GM12873 (cell line): ENCODE measurements around the gene NOP14.

Experiments
- CTCF ChIP-seq: IDR thresholded peaks from 2 replicates; pipeline ENCODE4 v1.5.1; 2012; ENCODE audit warnings: low read depth, mild to moderate bottlenecking, moderate library complexity, low read length, control low read depth; ENCODE audit not compliant: insufficient read depth; ENCODE audit errors: missing control alignments

Gene NOP14

DNA sequence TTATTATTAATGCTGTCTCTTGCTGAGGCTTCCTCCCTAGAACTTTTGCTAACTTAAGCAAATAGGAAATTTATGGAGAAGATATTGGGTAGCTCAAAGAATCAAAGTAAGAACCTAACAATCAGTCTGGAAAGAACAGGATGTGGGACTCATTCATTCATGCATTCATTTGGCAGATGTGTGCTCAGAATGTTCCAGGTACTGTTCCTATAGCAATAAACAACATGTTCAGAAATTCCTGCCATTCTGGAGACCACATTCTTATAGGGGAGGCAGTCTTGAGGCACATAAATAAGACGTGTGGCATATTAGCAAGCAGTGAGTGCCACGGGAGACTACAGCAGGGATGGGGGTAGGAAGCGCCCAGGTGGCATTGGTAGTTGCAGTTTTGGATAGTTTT lies 5.2 kb upstream of the NOP14 start:
- no peak for TF ChIP-seq CTCF

GRCh38 chr4:2965262-2965661 lies 2.1 kb upstream of the NOP14 start:
- TF ChIP-seq CTCF: no peak

GRCh38 chr4:2964706-2965258 lies 1.6 kb upstream of the NOP14 start:
- no peak for TF ChIP-seq CTCF

DNA sequence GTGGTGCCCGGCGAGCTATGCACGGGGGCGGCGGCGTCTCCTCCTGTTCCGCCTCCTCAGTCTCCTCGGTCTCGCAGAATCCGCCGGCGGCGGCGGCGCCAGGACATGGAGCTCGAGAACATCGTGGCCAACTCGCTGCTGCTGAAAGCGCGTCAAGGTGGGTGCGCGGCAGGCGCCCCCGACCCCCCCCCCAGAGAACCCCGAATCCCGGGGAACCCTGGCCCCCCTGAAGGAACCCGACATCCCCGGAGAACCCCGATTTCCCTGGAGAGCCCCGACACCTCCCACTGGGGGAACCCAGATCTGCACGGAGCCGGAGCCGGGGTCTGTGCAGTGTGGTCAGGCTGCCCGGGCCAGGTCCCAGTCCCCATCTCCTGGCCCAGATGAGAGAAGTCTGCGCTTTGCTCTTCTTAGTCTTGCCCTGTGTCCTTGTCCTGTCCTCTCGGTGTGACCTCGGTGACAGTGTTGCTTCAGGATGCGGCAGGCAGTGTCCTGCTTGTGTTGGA lies 813 bp upstream of the NOP14 start:
- no peak for TF ChIP-seq CTCF

DNA sequence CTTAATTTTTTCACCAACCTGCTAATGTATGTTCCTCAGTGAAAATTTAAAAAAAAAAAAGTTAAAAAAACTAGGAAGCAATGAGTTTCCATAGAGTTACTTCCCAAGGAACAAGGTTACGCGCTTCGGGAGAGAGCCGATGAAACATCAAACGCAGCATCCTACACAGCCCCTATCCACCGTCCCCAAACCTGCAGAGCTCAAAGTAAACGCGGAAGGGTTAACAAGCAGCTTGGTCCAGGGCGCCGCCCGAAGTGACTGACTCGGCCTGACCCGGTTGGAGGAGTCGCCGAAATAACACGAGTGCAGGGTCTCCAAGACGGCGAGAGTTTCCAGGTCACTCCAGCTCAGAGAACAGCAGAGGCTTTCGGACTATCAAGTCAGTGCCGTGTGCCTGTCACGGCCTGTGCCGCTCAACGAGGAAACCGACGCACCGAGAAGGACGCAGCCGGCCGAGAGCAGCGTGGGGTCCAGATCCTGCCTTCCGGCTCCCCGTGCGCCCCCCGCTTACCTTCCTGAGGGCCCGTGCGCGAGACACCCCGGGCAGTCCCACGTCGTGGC lies 512 bp downstream of the NOP14 start:
- TF ChIP-seq CTCF: no peak

GRCh38 chr4:2961811-2962441 lies 1.3 kb downstream of the NOP14 start:
- peak; percentile 42 for TF ChIP-seq CTCF

DNA sequence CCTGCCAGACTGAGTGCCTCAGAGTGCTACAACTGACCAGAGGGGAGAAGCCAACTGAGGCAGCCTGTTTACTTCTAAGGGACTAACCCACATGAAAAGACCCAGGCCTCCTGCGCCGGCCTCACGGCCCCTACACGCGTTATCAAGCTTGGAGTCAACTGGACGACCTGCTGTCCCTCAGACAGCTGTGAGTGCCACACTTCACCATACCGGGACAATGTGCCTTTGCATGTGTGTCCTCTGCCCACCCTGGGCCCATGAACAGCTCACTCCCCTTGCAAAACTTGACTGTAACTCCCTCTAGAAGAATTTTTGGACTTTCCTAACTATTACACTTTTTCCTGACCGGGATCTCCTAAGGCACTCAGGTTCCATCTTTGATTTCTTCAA lies 1.8 kb downstream of the NOP14 start:
- TF ChIP-seq CTCF: no peak
